Heart right ventricle (tissue), 16 donors: Measurements from ENCODE around the gene PRR5L. TPM values are rescaled to one million over a fixed set of nuclear protein-coding genes. Genes with fewer than 3 reads are reported as not detected.

Source experiments
- ATAC-seq, 8 donors: fragments of 200-7000 bp; cut with Tn5 transposase; one replicate each; pipeline ENCODE4 v1.9.1; 2020; ENCODE audit warnings: mild to moderate bottlenecking in 8 of 8, moderate library complexity in 8 of 8, moderate number of reproducible peaks in 1 of 8
- DNase-seq, 2 donors: peaks; one replicate each; pipeline ENCODE4 v3.0.0-alpha.2; 2020
- H3K27ac ChIP-seq, 10 donors: fragments of 200-600 bp; sonication (generic) in 2 of 10; one replicate each; pipeline versions ENCODE4 v1.5.0 to v1.8.0; 2020 to 2022; ENCODE audit warnings: mild to moderate bottlenecking in 3 of 10
- H3K27me3 ChIP-seq, 7 donors: fragments of 200-600 bp; one replicate each; pipeline ENCODE4 v1.8.0; 2021 to 2022; ENCODE audit warnings: mild to moderate bottlenecking in 2 of 7
- H3K36me3 ChIP-seq, 9 donors: fragments of 200-600 bp; sonication (generic) in 1 of 9; one replicate each; pipeline versions ENCODE4 v1.5.0 to v1.8.0; 2020 to 2022; ENCODE audit warnings: mild to moderate bottlenecking in 2 of 9
- H3K4me1 ChIP-seq, 9 donors: fragments of 200-600 bp; sonication (generic) in 1 of 9; one replicate each; pipeline versions ENCODE4 v1.5.0 to v1.8.0; 2020 to 2022; ENCODE audit warnings: mild to moderate bottlenecking in 4 of 9
- H3K4me3 ChIP-seq, 10 donors: fragments of 200-600 bp; sonication (generic) in 2 of 10; one replicate each; pipeline versions ENCODE4 v1.5.0 to v1.8.0; 2020 to 2022; ENCODE audit warnings: mild to moderate bottlenecking in 7 of 10, moderate library complexity in 2 of 10
- H3K9me3 ChIP-seq, 11 donors: fragments of 200-600 bp in 10 of 11; sonication (generic) in 2 of 11; one replicate each; pipeline versions ENCODE4 v1.5.0 to v1.8.0; 2013 to 2022; ENCODE audit warnings: mild to moderate bottlenecking in 2 of 11, control low read depth in 1 of 11, moderate library complexity in 1 of 11
- WGBS, 2 donors: extraction: QIAGEN DNeasy Blood & Tissue Kit; methylation state at CpG; one replicate each; pipeline ENCODE4 v1.1.7; 2013; ENCODE audit warnings: inconsistent platforms in 1 of 2; 5-methylcytosine and 5-hydroxymethylcytosine counted together
- intact Hi-C, 10 donors: fragments of 100-400 bp; cut with DNase I; formaldehyde crosslinking; loops; one replicate each; pipeline versions ENCODE4 v1.11.1 to v1.14.2; 2022
- polyA plus RNA-seq, 2 donors: library from polyadenylated mRNA; stranded (reverse); fragments of 200-250 nt; gene quantifications; one replicate each; pipeline ENCODE4 v1.2.3, GENCODE V29; 2013
- total RNA-seq, 10 donors: library from RNA; stranded (reverse); fragmentation: NEBNext Ultra II Directional in 3 of 10; extraction: Animal tissue kit (Norgen Biotek cat#: 25700) in 3 of 10; gene quantifications; one replicate each; pipeline versions ENCODE4 v1.2.1 to v1.2.4, GENCODE V29; 2021 to 2023
- TF ChIP-seq, protein P1 (sequence below), 9 donors: fragments of 200-600 bp; sonication (generic) in 2 of 9; IDR thresholded peaks; one replicate each; pipeline versions ENCODE4 v1.5.0 to v1.8.0; 2021 to 2022; ENCODE audit warnings: antibody characterized with exemption in 9 of 9, mild to moderate bottlenecking in 5 of 9, moderate library complexity in 1 of 9
- donor health status: Arrhythmogenic right ventricular cardiomyopathy.
- donor health status: ischemic (EF 13 %, LVEDD 7.1; RV severe dilation, severe dysfunction).
- donor health status: healthy with polysubstance abuse.
- donor health status: DM: no; HTN: yes; CAD: no.
- donor health status: DM: no; HTN: no; CAD: no.
- donor health status: ischemic (EF 25% LVEDD 6.9; RV normal size, moderate dysfunction).
- donor health status: ischemic (EF 25% LVEDD 5.7; RV mildly dilated, moderate dysfunction).
- donor health status: healthy.
- donor health status: DM: yes; HTN: yes; CAD: no.
- donor health status: Ischemic cardiomyopathy.
- donor health status: ischemic (EF 35%, LVEDD 5.7; RV mildly dilated, moderate dysfunction).
- donor health status: nonischemic (EF 11% LVEDD 7.7; RV severe dilation, severe dysfunction).
- donor health status: DM: yes; HTN: yes; CAD: no.
- donor health status: PGD.
- donor health status: ischemic (EF 29% LVEDD 5.4; RV normal size, mild dysfunction).
- donor health status: nonischemic (EF 23%, LVEDD 6.1; RV moderate dilation, normal function).

PRR5L gene
- total and polyA plus RNA-seq, 12 donors, result 0.80 to 10.7 (median 2.4) TPM

DNA sequence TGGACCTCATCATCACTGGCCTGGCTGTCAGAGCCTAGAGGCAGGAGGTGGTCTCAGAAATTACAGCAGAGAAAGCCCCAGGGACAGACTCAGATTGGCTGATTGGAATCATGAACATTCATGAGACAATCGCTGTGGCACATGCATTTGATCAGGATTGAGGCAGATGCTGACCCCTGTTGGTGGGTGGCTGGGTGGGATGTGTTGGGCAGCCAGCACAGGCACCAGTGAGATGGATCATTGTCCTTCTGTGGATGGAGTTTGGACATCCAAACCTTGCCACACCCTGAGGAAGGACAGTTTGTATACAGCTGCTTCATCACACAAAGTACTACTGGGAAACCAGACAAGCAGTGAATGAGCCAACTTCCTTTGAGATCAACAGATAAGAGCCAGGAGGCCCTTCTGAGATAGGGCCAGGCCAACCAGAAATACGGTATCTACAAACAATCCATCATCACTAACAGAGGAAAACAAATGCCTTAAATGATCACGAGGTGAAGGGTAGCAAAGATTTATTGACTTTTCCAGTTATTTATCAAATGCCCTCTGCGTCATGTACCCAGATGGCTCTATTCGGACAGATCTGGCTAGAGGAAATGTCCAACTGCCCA lies 24.2 kb upstream of the PRR5L start:
- Histone ChIP-seq H3K36me3 (peaks cover 0 to 66% (median 49%) of the 10 kb centered on the region in 9 donors), H3K27me3 (no peaks in the 10 kb centered on the region), H3K4me3 (no peak overlapping the region), H3K4me1 (no peaks in the 10 kb centered on the region), H3K27ac (no peak overlapping the region), H3K9me3 (peaks cover 0 to 17% (median 0%) of the 10 kb centered on the region in 11 donors)
- TF ChIP-seq, protein P1, sequence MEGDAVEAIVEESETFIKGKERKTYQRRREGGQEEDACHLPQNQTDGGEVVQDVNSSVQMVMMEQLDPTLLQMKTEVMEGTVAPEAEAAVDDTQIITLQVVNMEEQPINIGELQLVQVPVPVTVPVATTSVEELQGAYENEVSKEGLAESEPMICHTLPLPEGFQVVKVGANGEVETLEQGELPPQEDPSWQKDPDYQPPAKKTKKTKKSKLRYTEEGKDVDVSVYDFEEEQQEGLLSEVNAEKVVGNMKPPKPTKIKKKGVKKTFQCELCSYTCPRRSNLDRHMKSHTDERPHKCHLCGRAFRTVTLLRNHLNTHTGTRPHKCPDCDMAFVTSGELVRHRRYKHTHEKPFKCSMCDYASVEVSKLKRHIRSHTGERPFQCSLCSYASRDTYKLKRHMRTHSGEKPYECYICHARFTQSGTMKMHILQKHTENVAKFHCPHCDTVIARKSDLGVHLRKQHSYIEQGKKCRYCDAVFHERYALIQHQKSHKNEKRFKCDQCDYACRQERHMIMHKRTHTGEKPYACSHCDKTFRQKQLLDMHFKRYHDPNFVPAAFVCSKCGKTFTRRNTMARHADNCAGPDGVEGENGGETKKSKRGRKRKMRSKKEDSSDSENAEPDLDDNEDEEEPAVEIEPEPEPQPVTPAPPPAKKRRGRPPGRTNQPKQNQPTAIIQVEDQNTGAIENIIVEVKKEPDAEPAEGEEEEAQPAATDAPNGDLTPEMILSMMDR (IDR thresholded peaks at IDR 0.05), result no peak
- DNase-seq (no peak), ATAC-seq (no peak)
- intact Hi-C loops, result no loop called here
- WGBS, 2 donors, result 81 to 90% methylated on average over 5 of the region's 5 CpGs

DNA sequence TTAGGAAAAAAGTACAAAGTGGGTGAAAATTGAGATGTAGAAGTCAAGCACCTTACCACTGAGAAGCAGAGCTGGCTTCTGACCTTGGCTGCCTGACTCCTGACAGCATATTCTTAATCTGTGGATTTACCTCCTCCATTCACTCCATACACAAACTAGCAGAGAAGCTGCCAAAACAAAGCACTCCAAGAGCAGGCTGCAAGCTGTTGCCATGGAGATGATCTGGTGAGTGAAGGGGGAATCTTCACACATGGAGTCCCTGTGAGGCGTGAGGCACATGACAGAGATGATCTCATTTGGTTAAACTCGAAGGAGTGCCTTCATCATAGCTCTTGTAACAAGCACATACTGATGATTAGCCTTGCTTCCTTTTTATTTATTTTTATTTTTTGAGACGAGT lies 23.0 kb upstream of the PRR5L start:
- 77 to 88% methylated on average over 3 of the region's 3 CpGs for WGBS, 2 donors
- peaks cover 0 to 17% (median 0%) of the 10 kb centered on the region in 11 donors for H3K9me3 ChIP-seq
- ATAC-seq (no peak), DNase-seq (no peak)
- no peak overlapping the region for H3K27ac ChIP-seq
- no peak overlapping the region for H3K4me3 ChIP-seq
- no peaks in the 10 kb centered on the region for H3K27me3 ChIP-seq
- TF ChIP-seq, protein P1 (IDR thresholded peaks at IDR 0.05), result no peak
- peaks cover 0 to 79% (median 49%) of the 10 kb centered on the region in 9 donors for H3K36me3 ChIP-seq
- intact Hi-C loops, result no loop called here
- no peaks in the 10 kb centered on the region for H3K4me1 ChIP-seq

DNA sequence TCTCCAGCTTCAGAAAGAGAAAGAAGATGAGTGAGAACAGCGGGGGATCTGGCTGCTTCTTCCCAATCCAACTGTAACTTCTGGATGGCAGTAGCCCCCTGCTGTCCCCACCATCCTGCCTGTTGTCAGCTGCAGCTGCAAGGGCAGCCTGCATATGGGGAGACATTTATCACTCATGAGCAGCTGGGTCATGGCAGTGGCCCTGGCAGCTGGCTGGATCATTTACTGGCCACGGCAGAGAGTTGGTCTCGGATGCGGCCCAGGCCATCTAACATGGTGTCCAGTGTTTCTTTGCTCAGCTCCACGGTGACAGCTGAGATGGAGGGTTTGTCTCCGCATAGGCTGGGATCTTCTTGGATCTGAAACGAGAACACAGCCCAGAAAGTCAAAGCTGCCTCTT lies 21.7 kb upstream of the PRR5L start:
- intact Hi-C loops, result no loop called here
- no peak overlapping the region for H3K4me3 ChIP-seq
- peaks cover 0 to 92% (median 54%) of the 10 kb centered on the region in 9 donors for H3K36me3 ChIP-seq
- WGBS, 2 donors, result 92 to 94% methylated on average over 7 of the region's 7 CpGs
- TF ChIP-seq, protein P1 (IDR thresholded peaks at IDR 0.05), result no peak
- DNase-seq (no peak), ATAC-seq (no peak)
- H3K9me3 ChIP-seq, result peaks cover 0 to 17% (median 0%) of the 10 kb centered on the region in 11 donors
- no peak overlapping the region for H3K27ac ChIP-seq
- H3K4me1 ChIP-seq, result no peaks in the 10 kb centered on the region
- H3K27me3 ChIP-seq, result no peaks in the 10 kb centered on the region

DNA sequence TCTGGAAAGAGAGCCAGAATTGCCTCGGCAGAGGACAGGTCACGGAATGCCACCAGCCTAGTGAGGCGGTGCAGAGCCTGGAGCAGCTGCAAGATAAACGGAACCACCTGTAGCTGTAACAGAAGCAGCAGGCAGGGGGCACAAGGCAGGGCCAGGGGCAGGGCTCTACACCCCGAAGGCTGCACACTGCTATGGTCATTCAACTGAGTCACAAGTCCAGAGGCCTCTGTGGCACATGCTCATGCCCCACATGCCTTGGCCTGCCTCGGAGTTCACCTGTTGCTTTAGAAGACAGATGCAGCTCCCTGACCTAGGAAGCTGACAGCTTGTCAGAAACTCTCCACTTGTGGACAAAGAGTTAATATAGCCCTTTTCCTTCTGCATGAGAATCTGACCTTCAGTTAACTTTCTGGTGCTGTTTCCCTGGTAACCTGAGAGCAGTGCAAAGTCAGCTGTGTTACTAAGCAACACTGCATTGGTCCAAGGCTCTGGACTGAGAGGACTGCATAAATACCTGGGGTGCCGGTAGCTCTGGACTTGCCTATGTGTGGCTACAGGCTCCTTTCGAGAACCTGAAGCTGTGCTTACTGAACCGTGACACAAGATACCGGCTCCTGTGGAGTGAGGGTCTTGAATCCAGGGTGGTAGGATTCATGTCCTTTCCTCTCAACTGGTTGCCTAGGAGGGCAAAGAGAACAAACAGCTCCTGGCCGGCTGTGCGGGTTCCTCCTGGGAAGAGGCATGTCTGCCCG lies 17.4 kb upstream of the PRR5L start:
- DNase-seq (no peak), ATAC-seq (no peak)
- TF ChIP-seq, protein P1 (IDR thresholded peaks at IDR 0.05), result no peak
- intact Hi-C loops, result no loop called here
- Histone ChIP-seq H3K36me3 (peaks cover 0 to 68% (median 32%) of the 10 kb centered on the region in 9 donors), H3K27me3 (no peaks in the 10 kb centered on the region), H3K27ac (no peak overlapping the region), H3K4me1 (peaks cover 0 to 13% (median 0%) of the 10 kb centered on the region in 9 donors), H3K9me3 (peaks cover 0 to 21% (median 0%) of the 10 kb centered on the region in 11 donors), H3K4me3 (no peak overlapping the region)
- 86 to 87% methylated on average over 13 of the region's 13 CpGs for WGBS, 2 donors
